ENCODE measurements around the gene ANKS3.

GRCh38 chr16:4654011-4654963 lies 79.8 kb downstream of the ANKS3 start:
- TF ChIP-seq CTCF (conservative IDR thresholded peaks at IDR 0.05; ENCODE audit: low read length) = no peak
- TF ChIP-seq EZH2phosphoT487 (IDR thresholded peaks at IDR 0.05; ENCODE audit: borderline replicate concordance, low read depth, low read length) = no peak
